ENCODE measurements around the gene NOL3.

The NOL3 gene

DNA sequence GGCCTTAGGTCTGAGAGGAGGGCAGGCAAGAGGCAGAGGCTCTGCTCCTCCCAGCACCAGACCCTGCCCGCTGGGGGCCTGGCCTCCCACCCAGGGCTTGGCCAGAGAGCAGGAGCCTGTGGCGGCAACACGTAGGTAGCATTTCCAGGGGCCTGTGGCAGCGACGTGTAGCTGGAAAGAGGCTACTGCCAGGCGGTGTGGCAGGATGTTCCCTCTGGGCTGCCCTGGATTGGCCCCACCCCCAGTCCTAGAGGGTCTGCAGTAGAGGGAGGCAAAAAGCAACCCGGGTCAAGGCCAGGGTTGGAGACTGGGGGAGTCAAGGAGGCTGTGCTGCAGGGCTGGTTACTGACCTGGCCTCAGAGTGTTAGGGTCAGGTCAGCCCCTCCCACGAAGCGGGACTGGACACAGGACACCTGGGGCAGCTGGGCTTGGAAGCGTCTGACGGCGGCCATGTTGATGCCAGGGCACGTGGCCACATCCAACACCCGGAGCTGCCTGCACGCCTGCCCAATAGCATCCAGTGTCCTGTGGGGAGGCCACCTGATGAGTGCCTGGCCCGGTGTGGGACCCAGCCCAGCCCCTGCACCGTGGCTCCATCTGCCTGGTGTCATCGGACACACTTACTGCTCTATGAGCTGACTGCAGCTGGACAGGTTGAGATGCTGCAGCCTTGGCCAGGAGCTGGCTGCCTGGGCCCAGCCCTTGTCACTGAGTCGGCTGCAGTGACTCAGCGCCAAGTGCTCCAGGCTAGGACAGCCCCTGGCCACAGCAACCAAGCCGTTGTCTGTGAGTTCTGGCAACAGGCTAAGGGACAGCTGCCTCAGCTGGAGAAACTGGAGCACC is 37.1 kb downstream of the NOL3 start:
- DNase-seq (ENCODE audit: low read depth), result peak; percentile 35
- no peak overlapping the region for H3K4me3 ChIP-seq (ENCODE audit: low read length)
- TF ChIP-seq, protein P1, sequence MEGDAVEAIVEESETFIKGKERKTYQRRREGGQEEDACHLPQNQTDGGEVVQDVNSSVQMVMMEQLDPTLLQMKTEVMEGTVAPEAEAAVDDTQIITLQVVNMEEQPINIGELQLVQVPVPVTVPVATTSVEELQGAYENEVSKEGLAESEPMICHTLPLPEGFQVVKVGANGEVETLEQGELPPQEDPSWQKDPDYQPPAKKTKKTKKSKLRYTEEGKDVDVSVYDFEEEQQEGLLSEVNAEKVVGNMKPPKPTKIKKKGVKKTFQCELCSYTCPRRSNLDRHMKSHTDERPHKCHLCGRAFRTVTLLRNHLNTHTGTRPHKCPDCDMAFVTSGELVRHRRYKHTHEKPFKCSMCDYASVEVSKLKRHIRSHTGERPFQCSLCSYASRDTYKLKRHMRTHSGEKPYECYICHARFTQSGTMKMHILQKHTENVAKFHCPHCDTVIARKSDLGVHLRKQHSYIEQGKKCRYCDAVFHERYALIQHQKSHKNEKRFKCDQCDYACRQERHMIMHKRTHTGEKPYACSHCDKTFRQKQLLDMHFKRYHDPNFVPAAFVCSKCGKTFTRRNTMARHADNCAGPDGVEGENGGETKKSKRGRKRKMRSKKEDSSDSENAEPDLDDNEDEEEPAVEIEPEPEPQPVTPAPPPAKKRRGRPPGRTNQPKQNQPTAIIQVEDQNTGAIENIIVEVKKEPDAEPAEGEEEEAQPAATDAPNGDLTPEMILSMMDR (conservative IDR thresholded peaks at IDR 0.05; ENCODE audit: low read length), result no peak

DNA sequence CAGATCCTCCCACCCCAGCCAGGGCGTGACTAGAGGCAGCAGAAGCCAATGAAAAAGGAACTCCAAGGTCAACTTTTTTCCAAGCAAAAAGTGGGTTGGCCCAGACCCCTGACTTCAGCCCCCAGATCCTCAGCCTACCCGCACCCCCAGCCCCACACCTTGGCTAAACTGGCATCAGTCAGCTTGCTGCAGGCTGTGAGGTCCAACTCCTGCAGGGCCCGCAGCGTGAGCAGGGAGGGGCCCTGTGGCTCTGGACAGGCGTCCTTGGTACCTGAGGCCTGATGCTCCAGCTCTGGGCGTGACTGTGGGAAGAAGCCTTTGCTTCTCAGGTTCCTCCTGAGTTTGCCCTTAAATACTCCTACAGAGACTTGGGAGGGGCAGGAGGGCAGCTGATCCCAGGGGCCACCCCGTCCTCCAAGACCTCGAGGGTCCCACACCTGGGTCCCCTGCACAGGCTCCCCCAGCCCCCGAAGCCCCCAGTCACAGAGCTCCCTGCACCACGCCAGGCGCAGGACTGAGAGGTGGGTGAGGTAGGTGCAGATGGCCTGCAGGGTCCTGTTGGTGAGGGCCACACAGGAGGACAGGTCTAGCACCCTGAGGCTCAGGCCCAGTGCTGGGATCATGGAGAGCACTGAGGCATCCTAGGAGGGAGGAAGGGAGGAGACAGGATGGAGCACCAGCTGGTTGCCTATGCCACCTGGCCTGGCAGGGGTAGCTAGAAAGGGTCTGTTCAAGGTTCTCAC is 38.0 kb downstream of the NOL3 start:
- no peak for DNase-seq (ENCODE audit: low read depth)
- no peak overlapping the region for H3K4me3 ChIP-seq (ENCODE audit: low read length)
- TF ChIP-seq, protein P1 (conservative IDR thresholded peaks at IDR 0.05; ENCODE audit: low read length), result no peak

DNA sequence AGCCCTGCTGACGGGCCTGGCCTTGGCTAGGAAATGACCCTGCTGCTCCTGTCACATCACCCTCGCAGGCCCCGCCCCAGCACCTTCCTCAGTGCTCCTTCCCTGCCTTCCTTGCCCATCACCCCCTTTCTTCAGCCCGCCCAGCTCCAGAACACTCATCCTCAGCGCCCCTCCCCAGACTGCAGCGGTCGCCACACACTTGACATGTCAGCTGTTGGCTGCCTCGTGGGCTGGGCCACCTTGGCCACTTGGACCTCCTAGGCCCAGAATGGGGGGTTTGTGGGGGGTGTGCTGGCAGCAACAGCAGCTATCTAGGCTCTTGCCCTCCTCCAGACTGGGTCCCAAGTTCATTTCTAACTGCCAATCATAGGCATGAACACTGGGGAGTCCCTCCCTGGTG is 39.2 kb downstream of the NOL3 start:
- DNase-seq (ENCODE audit: low read depth), result no peak
- TF ChIP-seq, protein P1 (conservative IDR thresholded peaks at IDR 0.05; ENCODE audit: low read length), result no peak
- no peak overlapping the region for H3K4me3 ChIP-seq (ENCODE audit: low read length)

DNA sequence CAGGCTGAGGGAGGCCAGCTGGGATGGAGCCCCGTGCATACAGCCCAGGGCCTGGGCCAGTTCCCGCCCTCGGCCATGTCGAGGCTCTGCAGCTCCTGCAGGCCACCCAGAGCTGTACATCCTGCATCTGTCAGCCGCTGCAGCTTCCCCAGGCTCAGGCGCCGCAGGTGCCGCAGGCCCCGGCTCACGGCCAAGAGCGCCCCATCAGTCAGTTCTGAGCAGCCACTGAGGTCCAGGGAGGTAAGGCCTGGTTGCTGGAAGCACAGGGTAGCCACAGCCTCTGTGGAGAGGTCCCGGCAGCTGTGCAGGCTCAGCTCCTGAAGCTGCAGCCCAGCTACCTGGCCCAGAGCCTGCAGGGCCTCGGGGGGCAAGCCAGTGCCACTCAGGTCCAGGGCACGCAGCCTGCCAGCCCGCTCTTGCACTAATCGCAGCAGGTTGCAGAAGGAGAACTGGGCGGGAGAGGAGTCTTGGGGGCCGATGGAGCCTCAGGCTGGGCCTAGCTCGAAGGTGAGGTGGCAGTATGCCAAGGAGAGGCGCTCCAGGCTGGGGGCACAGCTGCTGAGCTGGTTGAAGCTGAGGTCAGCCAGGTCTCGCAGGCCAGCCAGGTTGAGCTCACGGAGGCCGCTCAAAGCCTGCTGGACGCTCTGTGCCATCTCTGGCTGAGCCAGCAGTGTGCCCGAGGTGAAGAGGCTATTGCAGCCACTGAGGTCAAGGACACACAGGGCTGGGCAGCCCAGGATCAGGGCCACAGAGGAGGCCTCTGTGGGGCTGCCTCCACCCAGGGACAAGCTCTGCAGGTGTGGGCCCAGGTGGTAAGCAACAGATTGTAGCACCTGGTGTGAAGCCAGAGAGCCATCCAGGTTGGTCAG is 40.0 kb downstream of the NOL3 start:
- H3K4me3 ChIP-seq (ENCODE audit: low read length), result no peak overlapping the region
- TF ChIP-seq, protein P1 (conservative IDR thresholded peaks at IDR 0.05; ENCODE audit: low read length), result no peak
- DNase-seq (ENCODE audit: low read depth), result no peak

DNA sequence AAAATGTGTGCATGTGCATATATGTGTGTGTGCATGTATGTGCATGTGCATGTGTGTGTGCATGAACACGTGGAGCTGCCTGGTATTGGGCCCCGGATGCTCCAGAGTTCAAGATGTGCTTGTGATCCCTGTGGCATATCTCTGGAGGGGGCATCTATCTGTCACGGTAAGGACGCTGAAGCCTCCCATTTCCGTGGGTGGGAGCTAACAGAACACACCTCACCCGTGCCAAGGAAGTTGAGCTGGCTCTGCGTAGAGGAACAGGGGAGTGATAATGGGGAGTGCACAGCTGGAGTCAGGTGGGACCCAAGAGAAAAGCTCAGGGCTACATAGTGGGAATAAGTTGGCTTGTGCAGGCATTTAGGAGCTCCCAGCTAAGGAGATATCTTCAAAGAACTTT is 41.3 kb downstream of the NOL3 start:
- no peak for DNase-seq (ENCODE audit: low read depth)
- TF ChIP-seq, protein P1 (conservative IDR thresholded peaks at IDR 0.05; ENCODE audit: low read length), result no peak
- no peak overlapping the region for H3K4me3 ChIP-seq (ENCODE audit: low read length)

DNA sequence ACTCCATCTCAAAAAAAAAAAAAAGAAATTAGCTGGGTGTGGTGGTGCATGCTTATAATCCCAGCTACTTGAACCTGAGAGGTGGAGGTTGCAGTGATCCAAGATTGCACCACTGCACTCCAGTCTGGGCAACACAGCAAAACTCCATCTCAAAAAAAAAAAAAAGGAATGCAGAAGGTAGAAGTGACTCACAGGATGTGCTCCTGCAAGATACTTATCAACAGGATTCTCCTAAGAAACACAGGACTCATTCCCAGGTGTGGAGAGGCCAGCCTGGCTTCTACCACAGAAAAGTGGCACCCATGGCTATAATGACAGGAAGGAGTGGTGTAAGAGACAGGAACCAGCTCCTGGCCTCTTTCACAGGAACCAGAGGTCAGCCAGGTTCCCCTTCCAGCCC is 42.4 kb downstream of the NOL3 start:
- DNase-seq (ENCODE audit: low read depth), result no peak
- TF ChIP-seq, protein P1 (conservative IDR thresholded peaks at IDR 0.05; ENCODE audit: low read length), result no peak
- no peak overlapping the region for H3K4me3 ChIP-seq (ENCODE audit: low read length)
